Measurements from ENCODE around the gene SCARB1. TPM values are rescaled to one million over a fixed set of nuclear protein-coding genes. Genes with fewer than 3 reads are reported as not detected.

SCARB1 gene
- total RNA-seq, 1 donor from 2014 or later = 81.1 TPM

DNA sequence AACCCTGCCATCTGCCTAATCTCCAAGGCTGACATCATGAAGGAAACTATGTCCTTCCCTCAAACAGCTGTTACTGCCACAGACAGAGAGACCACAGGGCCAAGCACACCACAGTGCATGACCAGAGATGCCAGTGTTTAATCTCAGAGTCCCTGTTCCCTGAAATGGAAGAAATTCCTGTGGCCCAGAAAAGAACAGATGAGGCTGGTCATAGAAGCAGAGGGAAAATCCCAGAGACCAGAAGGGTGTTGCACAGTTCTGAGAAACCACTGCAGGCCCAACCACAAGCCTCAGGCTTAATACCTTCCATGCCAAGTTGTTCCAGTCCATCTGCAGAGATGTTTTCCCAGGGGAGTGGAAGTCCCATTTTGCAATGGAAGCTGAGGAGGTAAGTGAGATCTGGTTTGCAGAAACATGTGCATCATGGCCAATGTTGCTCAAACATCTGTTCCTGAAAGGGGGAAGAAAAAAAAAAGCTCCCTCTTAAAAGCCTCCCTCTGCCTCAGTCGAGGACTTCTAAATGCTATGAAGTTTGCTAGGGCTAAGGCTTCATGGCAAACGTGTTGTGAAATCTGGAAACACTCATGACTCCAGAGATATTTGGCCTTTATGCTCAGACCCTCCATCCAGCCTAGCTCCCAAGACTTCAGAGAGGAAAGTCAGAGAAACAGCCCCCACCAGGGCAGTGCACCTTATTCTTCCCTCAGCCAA, 98.6 kb downstream of the SCARB1 start:
- intact Hi-C loops (cut with DNase I) = loop anchor here (2.0 to 5.0 kb wide), 4 partner anchors 20 to 713 kb away; no protein-coding TSS in a partner anchor
- TF ChIP-seq, protein P1, sequence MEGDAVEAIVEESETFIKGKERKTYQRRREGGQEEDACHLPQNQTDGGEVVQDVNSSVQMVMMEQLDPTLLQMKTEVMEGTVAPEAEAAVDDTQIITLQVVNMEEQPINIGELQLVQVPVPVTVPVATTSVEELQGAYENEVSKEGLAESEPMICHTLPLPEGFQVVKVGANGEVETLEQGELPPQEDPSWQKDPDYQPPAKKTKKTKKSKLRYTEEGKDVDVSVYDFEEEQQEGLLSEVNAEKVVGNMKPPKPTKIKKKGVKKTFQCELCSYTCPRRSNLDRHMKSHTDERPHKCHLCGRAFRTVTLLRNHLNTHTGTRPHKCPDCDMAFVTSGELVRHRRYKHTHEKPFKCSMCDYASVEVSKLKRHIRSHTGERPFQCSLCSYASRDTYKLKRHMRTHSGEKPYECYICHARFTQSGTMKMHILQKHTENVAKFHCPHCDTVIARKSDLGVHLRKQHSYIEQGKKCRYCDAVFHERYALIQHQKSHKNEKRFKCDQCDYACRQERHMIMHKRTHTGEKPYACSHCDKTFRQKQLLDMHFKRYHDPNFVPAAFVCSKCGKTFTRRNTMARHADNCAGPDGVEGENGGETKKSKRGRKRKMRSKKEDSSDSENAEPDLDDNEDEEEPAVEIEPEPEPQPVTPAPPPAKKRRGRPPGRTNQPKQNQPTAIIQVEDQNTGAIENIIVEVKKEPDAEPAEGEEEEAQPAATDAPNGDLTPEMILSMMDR (IDR thresholded peaks at IDR 0.05) = no peak
- no peaks in the 10 kb centered on the region for H3K9me3 ChIP-seq
- no peaks in the 10 kb centered on the region for H3K27me3 ChIP-seq
- no peaks in the 10 kb centered on the region for H3K36me3 ChIP-seq
- H3K4me1 ChIP-seq = peaks cover 24 to 38% of the 10 kb centered on the region in 2 donors
- DNase-seq (ENCODE audit: low spot score in 2 of 2) = peak in 1 of 2 donors; percentile 80
- peak overlapping the region; percentile 72 to 79 for H3K27ac ChIP-seq
- H3K4me3 ChIP-seq = no peak overlapping the region

DNA sequence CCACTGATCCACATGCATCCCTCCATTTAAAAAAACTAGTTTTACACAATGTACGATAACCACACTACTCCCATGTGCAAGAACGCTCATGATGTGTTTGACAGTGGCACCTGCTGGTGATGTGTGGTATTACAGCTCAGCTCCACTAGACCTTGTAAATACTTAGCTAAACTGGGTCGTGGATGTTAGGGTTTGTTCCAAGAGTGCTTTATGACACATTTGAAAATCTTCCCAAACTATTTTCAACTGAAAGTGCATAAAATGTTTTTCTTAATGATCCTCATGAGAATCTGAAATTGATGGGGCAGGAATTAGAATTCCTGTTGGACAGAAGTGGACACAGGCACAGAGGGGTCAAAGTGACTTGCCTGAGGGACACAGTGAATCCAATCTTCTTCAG, 99.2 kb downstream of the SCARB1 start:
- TF ChIP-seq, protein P1 (IDR thresholded peaks at IDR 0.05) = peak; percentile 76 to 82 (median 77)
- no peaks in the 10 kb centered on the region for H3K27me3 ChIP-seq
- H3K4me3 ChIP-seq = no peak overlapping the region
- peak overlapping the region; percentile 72 to 79 for H3K27ac ChIP-seq
- H3K36me3 ChIP-seq = no peaks in the 10 kb centered on the region
- intact Hi-C loops (cut with DNase I) = loop anchor here (2.0 kb wide), 1 partner anchor 20 kb away; no protein-coding TSS in a partner anchor
- H3K4me1 ChIP-seq = peaks cover 24 to 42% of the 10 kb centered on the region in 2 donors
- DNase-seq (ENCODE audit: low spot score in 2 of 2) = peak in 1 of 2 donors; percentile 84
- no peaks in the 10 kb centered on the region for H3K9me3 ChIP-seq

DNA sequence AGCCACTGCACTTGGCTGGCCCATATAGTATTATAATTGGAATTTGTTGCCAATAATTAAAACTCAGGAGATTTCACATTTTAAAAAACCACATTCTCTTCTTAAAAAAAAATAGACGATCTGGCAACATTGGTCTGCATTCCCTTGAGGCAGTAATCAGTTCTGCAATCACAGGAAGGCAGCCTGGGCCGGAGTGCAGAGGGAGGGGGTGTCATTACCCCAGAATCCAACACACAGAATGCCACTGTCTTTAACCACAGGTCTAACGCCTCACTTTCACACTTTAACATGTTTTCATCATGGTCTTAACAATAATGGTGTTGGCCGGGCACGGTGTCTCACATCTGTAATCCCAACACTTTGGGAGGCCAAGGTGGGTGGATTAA, 100.1 kb downstream of the SCARB1 start:
- no peak overlapping the region for H3K4me3 ChIP-seq
- no peak for DNase-seq (ENCODE audit: low spot score in 2 of 2)
- H3K9me3 ChIP-seq = no peaks in the 10 kb centered on the region
- H3K36me3 ChIP-seq = no peaks in the 10 kb centered on the region
- peak overlapping the region in 1 of 2 donors; percentile 79 for H3K27ac ChIP-seq
- H3K27me3 ChIP-seq = no peaks in the 10 kb centered on the region
- intact Hi-C loops (cut with DNase I) = no loop called here
- H3K4me1 ChIP-seq = peaks cover 24 to 47% of the 10 kb centered on the region in 2 donors
- TF ChIP-seq, protein P1 (IDR thresholded peaks at IDR 0.05) = no peak

DNA sequence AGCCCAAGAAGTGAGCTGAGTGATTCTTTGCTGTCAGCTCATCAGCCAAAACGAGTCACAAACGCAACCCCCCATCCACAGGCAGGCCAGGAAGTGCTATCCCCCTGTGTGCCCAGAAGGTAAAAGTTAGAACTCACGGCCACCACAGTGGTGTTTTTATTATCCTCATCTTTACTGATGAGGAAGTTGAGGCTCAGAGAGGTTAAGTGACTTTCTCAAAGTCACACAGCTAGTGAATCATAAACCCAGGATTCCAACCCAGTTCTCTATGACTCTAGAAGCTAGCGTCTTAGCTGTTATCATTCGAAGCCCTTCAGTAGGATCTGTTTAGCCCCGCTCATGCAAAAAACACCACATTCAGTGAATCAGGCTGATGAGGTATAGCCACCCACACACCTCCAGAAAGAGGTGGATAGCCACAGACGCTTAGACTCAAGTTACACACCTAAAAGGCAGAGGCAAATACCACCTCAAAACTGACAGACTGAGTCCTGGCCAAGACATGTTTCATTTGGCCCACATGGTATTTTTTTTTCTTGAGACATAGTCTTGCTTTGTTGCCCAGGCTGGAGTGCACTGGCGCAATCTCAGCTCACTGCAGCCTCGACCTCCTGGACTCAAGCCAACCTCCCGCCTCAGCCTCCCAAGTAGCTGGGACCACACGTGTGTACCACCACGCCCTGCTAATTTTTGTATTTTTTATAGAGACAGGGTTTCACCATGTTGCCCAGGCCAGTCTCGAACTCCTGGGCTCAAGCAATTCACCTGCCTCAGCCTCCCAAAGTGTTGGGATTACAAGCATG, 100.7 kb downstream of the SCARB1 start:
- Histone ChIP-seq H3K9me3 (no peaks in the 10 kb centered on the region), H3K4me3 (no peak overlapping the region), H3K4me1 (peaks cover 24 to 53% of the 10 kb centered on the region in 2 donors), H3K27ac (peak overlapping the region in 1 of 2 donors; percentile 79), H3K36me3 (no peaks in the 10 kb centered on the region), H3K27me3 (no peaks in the 10 kb centered on the region)
- intact Hi-C loops (cut with DNase I) = no loop called here
- no peak for DNase-seq (ENCODE audit: low spot score in 2 of 2)
- TF ChIP-seq, protein P1 (IDR thresholded peaks at IDR 0.05) = no peak

DNA sequence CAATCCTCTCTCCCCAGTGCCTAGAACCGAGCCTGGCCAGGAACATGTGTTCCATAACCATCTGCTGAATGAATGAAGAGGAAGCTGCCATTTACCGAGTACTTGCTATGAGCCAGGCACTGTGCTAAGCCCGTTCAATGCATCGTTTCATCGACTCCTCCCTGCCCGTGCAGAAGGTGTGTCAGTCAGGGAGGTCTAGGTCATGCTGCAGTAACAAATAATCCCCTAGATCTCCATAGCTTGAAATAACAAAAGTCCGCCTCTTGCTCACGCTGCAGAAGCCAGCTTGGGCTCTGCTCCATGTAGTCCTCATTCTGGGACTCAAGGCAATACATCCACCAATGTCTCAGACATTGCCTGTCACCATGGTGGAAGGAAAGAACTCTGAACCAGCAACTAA, 101.3 kb downstream of the SCARB1 start:
- no peak for DNase-seq (ENCODE audit: low spot score in 2 of 2)
- no peak overlapping the region for H3K4me3 ChIP-seq
- TF ChIP-seq, protein P1 (IDR thresholded peaks at IDR 0.05) = no peak
- H3K27ac ChIP-seq = no peak overlapping the region
- intact Hi-C loops (cut with DNase I) = no loop called here
- H3K9me3 ChIP-seq = no peaks in the 10 kb centered on the region
- peaks cover 27 to 55% of the 10 kb centered on the region in 2 donors for H3K4me1 ChIP-seq
- H3K27me3 ChIP-seq = no peaks in the 10 kb centered on the region
- no peaks in the 10 kb centered on the region for H3K36me3 ChIP-seq
